Measurements from ENCODE around the gene RIPK4. TPM values are rescaled to one million over a fixed set of nuclear protein-coding genes. Genes with fewer than 3 reads are reported as not detected.

The RIPK4 gene
- total RNA-seq, 1 donor from 2014 or later: 28.0 TPM

DNA sequence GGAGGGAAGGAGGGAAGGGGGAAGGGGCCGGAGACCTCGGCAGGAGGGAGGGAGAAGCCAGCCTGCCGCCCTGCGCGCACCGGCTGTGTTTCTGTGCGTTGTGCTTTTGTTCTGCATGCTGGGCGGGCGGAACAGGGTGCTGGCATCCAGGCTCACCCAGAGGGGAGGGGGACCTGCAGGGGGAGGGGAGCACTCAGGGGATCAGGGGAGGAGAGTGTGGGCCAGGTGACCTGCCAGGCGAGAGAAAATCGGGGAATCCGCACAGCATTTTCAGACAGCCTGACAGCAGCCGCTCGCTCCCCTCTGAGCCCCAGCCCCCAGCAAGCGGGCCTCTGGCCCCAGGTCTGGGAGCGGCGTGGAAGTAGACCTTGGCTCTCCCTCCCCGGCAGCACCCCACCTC is 54.7 kb downstream of the RIPK4 start:
- Histone ChIP-seq H3K4me3 (no peak overlapping the region), H3K4me1 (peaks cover 19% of the 10 kb centered on the region), H3K27me3 (no peaks in the 10 kb centered on the region), H3K9me3 (no peaks in the 10 kb centered on the region), H3K36me3 (no peaks in the 10 kb centered on the region), H3K27ac (no peak overlapping the region)
- TF ChIP-seq, protein P1, sequence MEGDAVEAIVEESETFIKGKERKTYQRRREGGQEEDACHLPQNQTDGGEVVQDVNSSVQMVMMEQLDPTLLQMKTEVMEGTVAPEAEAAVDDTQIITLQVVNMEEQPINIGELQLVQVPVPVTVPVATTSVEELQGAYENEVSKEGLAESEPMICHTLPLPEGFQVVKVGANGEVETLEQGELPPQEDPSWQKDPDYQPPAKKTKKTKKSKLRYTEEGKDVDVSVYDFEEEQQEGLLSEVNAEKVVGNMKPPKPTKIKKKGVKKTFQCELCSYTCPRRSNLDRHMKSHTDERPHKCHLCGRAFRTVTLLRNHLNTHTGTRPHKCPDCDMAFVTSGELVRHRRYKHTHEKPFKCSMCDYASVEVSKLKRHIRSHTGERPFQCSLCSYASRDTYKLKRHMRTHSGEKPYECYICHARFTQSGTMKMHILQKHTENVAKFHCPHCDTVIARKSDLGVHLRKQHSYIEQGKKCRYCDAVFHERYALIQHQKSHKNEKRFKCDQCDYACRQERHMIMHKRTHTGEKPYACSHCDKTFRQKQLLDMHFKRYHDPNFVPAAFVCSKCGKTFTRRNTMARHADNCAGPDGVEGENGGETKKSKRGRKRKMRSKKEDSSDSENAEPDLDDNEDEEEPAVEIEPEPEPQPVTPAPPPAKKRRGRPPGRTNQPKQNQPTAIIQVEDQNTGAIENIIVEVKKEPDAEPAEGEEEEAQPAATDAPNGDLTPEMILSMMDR (IDR thresholded peaks at IDR 0.05): no peak
- TF ChIP-seq POLR2A (IDR thresholded peaks at IDR 0.05) (no peak), POLR2AphosphoS5 (IDR thresholded peaks at IDR 0.05; ENCODE audit: insufficient read depth in 1 of 2, low read depth in 1 of 2) (no peak)
- intact Hi-C loops (cut with DNase I): no loop called here
- no peak for DNase-seq (ENCODE audit: extremely low spot score in 2 of 2)

DNA sequence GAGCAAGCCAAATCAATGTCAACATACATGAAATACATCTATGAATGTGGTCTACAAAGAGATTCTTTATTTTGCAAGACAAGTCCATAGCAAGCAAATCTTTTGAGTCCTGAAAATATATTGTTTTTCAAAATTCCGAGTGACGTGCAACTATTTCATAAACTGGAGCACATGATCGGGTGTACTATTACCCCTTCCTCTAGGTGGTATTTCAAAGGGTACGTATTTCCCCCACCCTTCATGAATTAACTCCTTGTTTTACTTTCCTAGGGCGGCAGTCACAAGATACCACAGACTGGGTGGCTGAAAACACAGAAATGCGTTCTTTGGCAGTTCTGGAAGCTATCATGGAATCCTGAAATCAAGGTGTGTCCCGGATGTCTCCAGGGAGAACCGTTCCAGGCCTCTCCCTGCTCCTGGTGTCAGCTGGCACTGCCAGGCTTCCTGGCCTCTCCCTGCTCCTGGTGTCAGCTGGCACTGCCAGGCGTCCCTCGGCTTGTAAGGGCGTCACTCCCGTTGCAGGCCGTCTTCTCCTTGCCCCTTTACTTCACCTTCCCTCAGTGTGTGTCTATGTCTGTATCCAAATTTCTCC is 55.3 kb downstream of the RIPK4 start:
- no peak overlapping the region for H3K4me3 ChIP-seq
- no peak for TF ChIP-seq POLR2A (IDR thresholded peaks at IDR 0.05)
- TF ChIP-seq, protein P1 (IDR thresholded peaks at IDR 0.05): no peak
- no peak for TF ChIP-seq POLR2AphosphoS5 (IDR thresholded peaks at IDR 0.05; ENCODE audit: insufficient read depth in 1 of 2, low read depth in 1 of 2)
- H3K27ac ChIP-seq: no peak overlapping the region
- no peak for DNase-seq (ENCODE audit: extremely low spot score in 2 of 2)
- no peaks in the 10 kb centered on the region for H3K27me3 ChIP-seq
- H3K9me3 ChIP-seq: no peaks in the 10 kb centered on the region
- intact Hi-C loops (cut with DNase I): no loop called here
- no peaks in the 10 kb centered on the region for H3K36me3 ChIP-seq
- H3K4me1 ChIP-seq: peaks cover 19% of the 10 kb centered on the region

DNA sequence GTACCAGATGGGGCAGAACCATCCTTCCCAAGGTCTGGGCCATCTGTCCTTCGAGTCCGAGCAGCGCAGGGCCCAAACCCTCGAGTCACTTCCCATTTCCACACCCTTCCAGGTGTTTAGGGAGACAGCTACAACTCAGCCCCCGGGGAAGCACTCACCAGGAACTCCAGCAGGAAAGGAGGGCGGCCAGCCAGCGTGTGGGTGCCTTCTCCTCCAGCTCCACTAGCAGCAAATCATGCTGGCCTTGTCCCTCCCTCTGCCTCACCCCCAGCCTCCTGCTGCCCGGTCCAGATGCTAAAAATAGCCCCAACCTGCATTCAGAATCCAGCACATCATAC is 56.1 kb downstream of the RIPK4 start:
- peaks cover 19% of the 10 kb centered on the region for H3K4me1 ChIP-seq
- H3K27me3 ChIP-seq: no peaks in the 10 kb centered on the region
- H3K36me3 ChIP-seq: no peaks in the 10 kb centered on the region
- H3K4me3 ChIP-seq: no peak overlapping the region
- no peaks in the 10 kb centered on the region for H3K9me3 ChIP-seq
- TF ChIP-seq, protein P1 (IDR thresholded peaks at IDR 0.05): no peak
- TF ChIP-seq POLR2AphosphoS5 (IDR thresholded peaks at IDR 0.05; ENCODE audit: insufficient read depth in 1 of 2, low read depth in 1 of 2): no peak
- no peak for TF ChIP-seq POLR2A (IDR thresholded peaks at IDR 0.05)
- intact Hi-C loops (cut with DNase I): no loop called here
- DNase-seq (ENCODE audit: extremely low spot score in 2 of 2): no peak
- no peak overlapping the region for H3K27ac ChIP-seq

DNA sequence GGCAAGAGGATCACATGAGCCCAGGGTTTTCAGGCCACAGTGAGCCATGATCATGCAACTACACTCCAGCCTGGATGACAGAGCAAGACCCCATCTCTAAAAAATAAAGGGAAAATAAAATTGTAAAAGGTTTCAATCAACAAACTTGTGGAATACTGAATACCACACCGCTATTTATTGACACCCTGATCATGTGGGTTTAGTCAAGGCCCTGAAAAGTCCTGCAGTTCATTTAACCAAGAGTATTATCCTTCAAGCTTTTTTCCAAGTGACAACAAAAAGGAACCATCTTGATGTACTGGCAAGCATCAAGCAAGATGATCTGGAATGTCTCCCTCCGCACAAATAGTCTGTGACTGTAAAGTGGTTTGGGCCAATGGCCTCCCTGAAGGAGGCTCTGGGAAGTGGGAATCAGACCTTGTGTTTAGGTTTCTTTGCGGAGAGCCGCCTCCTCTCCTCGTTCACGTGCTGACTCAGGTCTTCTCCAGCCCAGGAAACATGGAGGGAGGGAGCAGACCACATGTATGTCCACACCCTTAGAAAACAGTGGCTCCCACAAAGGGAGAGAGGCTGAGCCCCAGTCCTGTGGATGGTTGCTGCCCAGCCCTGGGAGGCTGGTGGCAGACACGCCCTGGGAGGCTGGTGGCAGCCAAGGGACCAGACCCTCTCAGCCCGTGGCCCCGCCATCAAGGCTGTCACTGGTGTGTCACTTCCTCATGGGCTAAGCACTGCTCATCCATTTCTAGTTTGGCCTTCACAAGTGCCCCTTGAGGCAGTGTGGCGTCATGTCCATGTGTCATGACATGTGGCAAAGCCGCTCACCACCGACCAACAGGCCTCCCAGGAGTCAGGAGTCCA is 56.7 kb downstream of the RIPK4 start:
- no peak for DNase-seq (ENCODE audit: extremely low spot score in 2 of 2)
- Histone ChIP-seq H3K9me3 (no peaks in the 10 kb centered on the region), H3K27me3 (no peaks in the 10 kb centered on the region), H3K27ac (no peak overlapping the region), H3K36me3 (no peaks in the 10 kb centered on the region), H3K4me1 (peaks cover 19% of the 10 kb centered on the region), H3K4me3 (no peak overlapping the region)
- intact Hi-C loops (cut with DNase I): no loop called here
- TF ChIP-seq, protein P1 (IDR thresholded peaks at IDR 0.05): no peak
- TF ChIP-seq POLR2AphosphoS5 (IDR thresholded peaks at IDR 0.05; ENCODE audit: insufficient read depth in 1 of 2, low read depth in 1 of 2): no peak
- TF ChIP-seq POLR2A (IDR thresholded peaks at IDR 0.05): no peak

DNA sequence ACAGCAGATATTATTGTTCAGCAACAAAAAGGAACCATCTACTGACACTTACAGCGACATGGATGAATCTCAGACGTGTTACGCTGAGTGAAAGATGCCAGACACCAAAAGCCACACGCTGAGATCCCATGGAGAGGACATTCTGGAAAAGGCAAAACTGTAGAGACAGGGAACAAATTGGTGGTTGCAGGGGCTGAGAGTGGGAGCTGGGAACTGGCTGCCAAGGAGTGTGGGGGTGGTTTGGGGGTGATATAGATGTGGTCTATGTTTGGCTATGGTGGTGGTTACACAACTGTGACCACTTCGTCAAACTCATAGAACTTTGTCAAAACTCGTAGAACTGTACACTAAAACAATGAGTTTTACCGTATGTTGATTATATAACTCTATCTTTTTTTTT is 57.7 kb downstream of the RIPK4 start:
- Histone ChIP-seq H3K4me1 (peaks cover 19% of the 10 kb centered on the region), H3K4me3 (no peak overlapping the region), H3K27me3 (no peaks in the 10 kb centered on the region), H3K9me3 (no peaks in the 10 kb centered on the region), H3K36me3 (no peaks in the 10 kb centered on the region), H3K27ac (no peak overlapping the region)
- intact Hi-C loops (cut with DNase I): no loop called here
- DNase-seq (ENCODE audit: extremely low spot score in 2 of 2): no peak
- TF ChIP-seq, protein P1 (IDR thresholded peaks at IDR 0.05): no peak
- TF ChIP-seq POLR2A (IDR thresholded peaks at IDR 0.05) (no peak), POLR2AphosphoS5 (IDR thresholded peaks at IDR 0.05; ENCODE audit: insufficient read depth in 1 of 2, low read depth in 1 of 2) (no peak)
